Stomach (tissue), 19 donors: ENCODE data around the gene GABRR3. TPM values are rescaled to one million over a fixed set of nuclear protein-coding genes. Genes with fewer than 3 reads are reported as not detected.

ENCODE experiments used
- DNase-seq, 2 donors: peaks; one replicate each; pipeline versions ENCODE4 v3.0.0 to v3.0.0-alpha.2; 2013 to 2019
- H3K27ac ChIP-seq, 5 donors: fragments of 200-600 bp in 4 of 5; sonication (generic) in 4 of 5; one replicate each; pipeline ENCODE4 v1.5.1; 2013 to 2019; ENCODE audit warnings: mild to moderate bottlenecking in 1 of 5, moderate library complexity in 1 of 5
- H3K27me3 ChIP-seq, 3 donors: fragments of 200-600 bp; sonication (generic); one replicate each; pipeline ENCODE4 v1.5.1; 2017 to 2019; ENCODE audit warnings: mixed run types in 1 of 3
- H3K36me3 ChIP-seq, 4 donors: fragments of 200-600 bp; sonication (generic); 1 replicate in 3 of 4; 2 replicates in 1 of 4; pipeline ENCODE4 v1.5.1; 2016 to 2019
- H3K4me1 ChIP-seq, 4 donors: fragments of 200-600 bp; sonication (generic); one replicate each; pipeline ENCODE4 v1.5.1; 2016 to 2019
- H3K4me3 ChIP-seq, 4 donors: fragments of 200-600 bp; sonication (generic) in 3 of 4; one replicate each; pipeline ENCODE4 v1.5.1; 2016 to 2019; ENCODE audit warnings: mild to moderate bottlenecking in 1 of 4
- H3K9me3 ChIP-seq, 4 donors: fragments of 200-600 bp; sonication (generic); one replicate each; pipeline ENCODE4 v1.5.1; 2016 to 2019
- EP300 ChIP-seq: sonication (generic); formaldehyde crosslinking; IDR thresholded peaks from one replicate; pipeline ENCODE4 v1.6.1; 2017; ENCODE audit warnings: antibody characterized with exemption
- POLR2A ChIP-seq, 4 donors: fragments of 450-650 bp; IDR thresholded peaks; one replicate each; pipeline ENCODE4 v1.6.1; 2016; ENCODE audit warnings: antibody characterized with exemption in 4 of 4, control low read depth in 2 of 4, mild to moderate bottlenecking in 1 of 4, moderate library complexity in 1 of 4
- POLR2AphosphoS5 ChIP-seq, 3 donors: sonication (generic); formaldehyde crosslinking; IDR thresholded peaks; one replicate each; pipeline ENCODE4 v1.6.1; 2016; ENCODE audit warnings: antibody characterized with exemption in 3 of 3
- WGBS, 5 donors: extraction: QIAGEN DNeasy Blood & Tissue Kit in 3 of 5; methylation state at CpG; one replicate each; pipeline versions ENCODE4 v1.1.5 to v1.1.7; 2013 to 2018; 5-methylcytosine and 5-hydroxymethylcytosine counted together
- intact Hi-C: fragments of 100-400 bp; cut with DNase I; formaldehyde crosslinking; loops from one replicate; pipeline ENCODE4 v1.15.1; 2023; ENCODE audit warnings: low total_unique reads
- long read RNA-seq, 10 donors: transcript quantifications; one replicate each; lab custom pipeline, GENCODE V29; 2026
- polyA plus RNA-seq, 3 donors: library from polyadenylated mRNA; stranded (reverse); fragments of 200-250 nt; gene quantifications; one replicate each; pipeline ENCODE4 v1.2.3, GENCODE V29; 2013
- total RNA-seq, 5 donors: library from RNA; depleted of rRNA; stranded (reverse); fragments of >200 nt; gene quantifications; one replicate each; pipeline versions ENCODE4 v1.1.0 to v1.2.3, GENCODE V29; 2014 to 2016
- TF ChIP-seq, protein P1 (sequence below), 7 experiments: fragments of 450-650 bp in 4 of 7; fragments of 200-600 bp in 3 of 7; sonication (generic) in 3 of 7; IDR thresholded peaks; one replicate each; pipeline ENCODE4 v1.5.1; 2016 to 2019; ENCODE audit warnings: antibody characterized with exemption in 7 of 7, control low read depth in 2 of 7, mild to moderate bottlenecking in 1 of 7
- donor health status: healthy with polysubstance abuse.
- donor health status: Bipolar disorder and iron deficiency.
- donor health status: healthy.

The GABRR3 gene
- total RNA-seq (not detected), polyA plus RNA-seq (not detected)
- long read RNA-seq, donor 1: 0 reads
- long read RNA-seq, donor 2: 0 reads
- long read RNA-seq, donor 3: 0 reads
- long read RNA-seq, donor 4: 0 reads
- long read RNA-seq, donor 5: 0 reads
- long read RNA-seq, donor 6: 0 reads
- long read RNA-seq, donor 7: 0 reads
- long read RNA-seq, donor 8: 0 reads
- long read RNA-seq, donor 9: 0 reads
- long read RNA-seq, donor 10: 0 reads

DNA sequence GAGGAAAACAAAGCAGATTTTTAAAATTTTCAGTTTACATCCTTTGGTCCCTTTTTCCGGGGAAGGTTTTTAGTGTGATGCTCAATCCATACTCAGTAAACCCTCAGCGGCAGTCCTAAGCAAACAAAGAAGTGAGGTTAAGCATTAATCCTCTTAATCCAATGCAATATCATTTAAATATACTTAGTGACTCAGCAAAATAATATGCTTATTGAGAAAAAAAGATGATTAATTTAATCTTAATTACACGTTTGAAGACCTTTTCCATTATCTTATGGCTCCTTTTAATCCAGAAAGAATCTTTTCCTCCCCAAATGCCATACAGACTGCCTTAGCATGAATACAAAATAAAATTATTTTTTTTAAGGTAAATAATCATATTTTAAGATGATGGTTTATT, at the start of gene GABRR3:
Gene GABRR3 (minus strand): TSS at position 108 of the 400 bp plus-strand sequence. CDS start 328 bp downstream, outside the sequence.
- Histone ChIP-seq H3K4me3 (no peak within 1 kb of the TSS), H3K27ac (no peak within 1 kb of the TSS), H3K4me1 (peaks cover 0 to 7% (median 6%) of the 10 kb centered on the region in 4 donors), H3K27me3 (peaks cover 0 to 27% (median 0%) of the 10 kb centered on the region in 3 donors), H3K9me3 (no peaks in the 10 kb centered on the region), H3K36me3 (no peaks in the 10 kb centered on the region)
- intact Hi-C loops: loop anchor here (5.0 kb wide), 1 partner anchor 292 kb away; no protein-coding TSS in a partner anchor
- TF ChIP-seq EP300: no peak
- no peak for TF ChIP-seq POLR2A (IDR thresholded peaks at IDR 0.05)
- TF ChIP-seq, protein P1, sequence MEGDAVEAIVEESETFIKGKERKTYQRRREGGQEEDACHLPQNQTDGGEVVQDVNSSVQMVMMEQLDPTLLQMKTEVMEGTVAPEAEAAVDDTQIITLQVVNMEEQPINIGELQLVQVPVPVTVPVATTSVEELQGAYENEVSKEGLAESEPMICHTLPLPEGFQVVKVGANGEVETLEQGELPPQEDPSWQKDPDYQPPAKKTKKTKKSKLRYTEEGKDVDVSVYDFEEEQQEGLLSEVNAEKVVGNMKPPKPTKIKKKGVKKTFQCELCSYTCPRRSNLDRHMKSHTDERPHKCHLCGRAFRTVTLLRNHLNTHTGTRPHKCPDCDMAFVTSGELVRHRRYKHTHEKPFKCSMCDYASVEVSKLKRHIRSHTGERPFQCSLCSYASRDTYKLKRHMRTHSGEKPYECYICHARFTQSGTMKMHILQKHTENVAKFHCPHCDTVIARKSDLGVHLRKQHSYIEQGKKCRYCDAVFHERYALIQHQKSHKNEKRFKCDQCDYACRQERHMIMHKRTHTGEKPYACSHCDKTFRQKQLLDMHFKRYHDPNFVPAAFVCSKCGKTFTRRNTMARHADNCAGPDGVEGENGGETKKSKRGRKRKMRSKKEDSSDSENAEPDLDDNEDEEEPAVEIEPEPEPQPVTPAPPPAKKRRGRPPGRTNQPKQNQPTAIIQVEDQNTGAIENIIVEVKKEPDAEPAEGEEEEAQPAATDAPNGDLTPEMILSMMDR (IDR thresholded peaks at IDR 0.05): no peak
- no peak for TF ChIP-seq POLR2AphosphoS5 (IDR thresholded peaks at IDR 0.05)
- WGBS, 5 donors: 30 to 58% (median 37%) methylated on average over 3 of the region's 3 CpGs
- no peak for DNase-seq

DNA sequence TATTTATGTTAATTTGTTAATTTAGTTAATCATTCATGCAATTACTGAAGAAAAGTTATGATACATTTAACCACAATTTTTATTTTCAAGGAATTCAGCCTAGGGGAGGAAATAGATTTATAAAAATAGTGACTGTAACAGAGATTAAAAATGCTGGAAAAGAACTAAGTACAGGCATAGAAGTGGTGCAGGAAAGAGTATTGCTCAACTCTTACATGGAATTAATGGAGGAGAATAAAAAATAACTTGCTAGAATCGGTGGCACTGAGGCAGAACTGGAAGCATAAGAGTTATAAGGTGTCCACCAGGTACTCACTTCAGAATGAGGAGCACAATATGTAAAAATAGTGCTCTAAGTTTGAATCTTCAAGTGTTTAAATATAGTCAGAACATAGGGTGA, 38.4 kb upstream of the GABRR3 start:
- intact Hi-C loops: no loop called here
- WGBS, 5 donors: 28 to 43% (median 37%) methylated on average over 1 of the region's 1 CpG
- no peaks in the 10 kb centered on the region for H3K36me3 ChIP-seq
- no peaks in the 10 kb centered on the region for H3K9me3 ChIP-seq
- no peak overlapping the region for H3K27ac ChIP-seq
- no peak for DNase-seq
- H3K4me3 ChIP-seq: no peak overlapping the region
- H3K4me1 ChIP-seq: no peaks in the 10 kb centered on the region
- H3K27me3 ChIP-seq: no peaks in the 10 kb centered on the region
- TF ChIP-seq, protein P1 (IDR thresholded peaks at IDR 0.05): no peak
- TF ChIP-seq POLR2A (IDR thresholded peaks at IDR 0.05): no peak
- no peak for TF ChIP-seq EP300
- TF ChIP-seq POLR2AphosphoS5 (IDR thresholded peaks at IDR 0.05): no peak

DNA sequence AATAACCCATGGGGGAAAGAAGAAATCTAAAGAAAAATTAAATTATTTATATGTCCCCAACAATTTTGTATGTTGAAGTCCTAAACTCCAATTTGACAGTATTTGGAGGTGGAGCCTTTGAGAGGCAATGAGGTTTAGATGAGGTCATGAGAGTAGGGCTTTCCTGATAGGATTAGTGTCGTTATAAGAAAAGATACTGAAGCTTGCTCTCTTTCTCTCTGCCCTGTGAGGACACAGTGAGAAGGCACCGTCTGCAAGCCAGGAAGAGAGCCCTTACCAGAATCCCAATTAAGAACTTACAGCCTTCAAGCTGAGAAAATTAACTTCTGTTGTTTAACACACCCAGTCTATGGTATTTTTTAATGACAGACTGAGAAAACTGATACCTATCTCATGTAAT, 35.7 kb upstream of the GABRR3 start:
- H3K27ac ChIP-seq: no peak overlapping the region
- no peak overlapping the region for H3K4me3 ChIP-seq
- H3K36me3 ChIP-seq: no peaks in the 10 kb centered on the region
- TF ChIP-seq EP300: no peak
- no peak for TF ChIP-seq POLR2AphosphoS5 (IDR thresholded peaks at IDR 0.05)
- TF ChIP-seq, protein P1 (IDR thresholded peaks at IDR 0.05): no peak
- no peak for TF ChIP-seq POLR2A (IDR thresholded peaks at IDR 0.05)
- no peaks in the 10 kb centered on the region for H3K27me3 ChIP-seq
- intact Hi-C loops: no loop called here
- 18 to 37% (median 26%) methylated on average over 2 of the region's 2 CpGs for WGBS, 5 donors
- H3K9me3 ChIP-seq: no peaks in the 10 kb centered on the region
- no peaks in the 10 kb centered on the region for H3K4me1 ChIP-seq
- DNase-seq: no peak

DNA sequence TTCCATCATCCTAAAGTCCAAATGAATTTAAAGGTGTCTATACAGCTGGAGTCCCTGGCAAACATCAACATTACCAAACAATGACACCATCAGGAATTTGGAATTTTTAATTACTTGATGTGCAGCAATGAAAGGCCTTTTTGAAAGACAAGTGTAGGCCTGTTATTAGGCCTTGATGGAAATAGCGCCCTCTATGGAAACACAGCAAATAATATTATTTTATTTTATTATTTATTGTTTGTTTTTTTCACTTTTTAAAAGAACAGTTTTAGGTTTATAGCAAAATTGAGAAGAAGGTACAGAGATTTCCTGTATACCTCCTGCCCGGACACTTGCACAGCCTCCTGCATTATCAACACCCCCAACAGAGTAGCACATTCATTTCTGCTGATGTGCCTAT, 33.7 kb upstream of the GABRR3 start:
- no peaks in the 10 kb centered on the region for H3K36me3 ChIP-seq
- H3K4me1 ChIP-seq: no peaks in the 10 kb centered on the region
- H3K27ac ChIP-seq: no peak overlapping the region
- intact Hi-C loops: no loop called here
- H3K9me3 ChIP-seq: no peaks in the 10 kb centered on the region
- 29 to 60% (median 48%) methylated on average over 2 of the region's 2 CpGs for WGBS, 5 donors
- TF ChIP-seq POLR2A (IDR thresholded peaks at IDR 0.05): no peak
- TF ChIP-seq, protein P1 (IDR thresholded peaks at IDR 0.05): no peak
- TF ChIP-seq EP300: no peak
- TF ChIP-seq POLR2AphosphoS5 (IDR thresholded peaks at IDR 0.05): no peak
- H3K4me3 ChIP-seq: no peak overlapping the region
- no peaks in the 10 kb centered on the region for H3K27me3 ChIP-seq
- no peak for DNase-seq
